GM12878 (cell line): Measurements from ENCODE around the gene TMEM259.

ENCODE experiments used
- CTCF ChIP-seq, 3 experiments: IDR thresholded peaks in 2 of 3; conservative IDR thresholded peaks in 1 of 3; 2 replicates each; pipeline ENCODE4 v1.5.1; 2011; ENCODE audit warnings: low read depth in 3 of 3, low read length in 3 of 3, mild to moderate bottlenecking in 3 of 3, control low read depth in 2 of 3, moderate library complexity in 2 of 3, inconsistent platforms in 1 of 3, mixed read lengths in 1 of 3; ENCODE audit not compliant: control insufficient read depth in 2 of 3, insufficient read depth in 1 of 3; ENCODE audit errors: extremely low read depth in 1 of 3
- POLR2A ChIP-seq: IDR thresholded peaks from 2 replicates; pipeline ENCODE4 v1.6.1; 2011; ENCODE audit warnings: low read depth, mild to moderate bottlenecking, low read length
- SPI1 ChIP-seq: IDR thresholded peaks from 2 replicates; pipeline ENCODE4 v1.6.1; 2011; ENCODE audit warnings: low read depth, mild to moderate bottlenecking, low read length, moderate library complexity, borderline replicate concordance; ENCODE audit not compliant: insufficient read depth

GRCh38 chr19:1012334-1012733 is 8.6 kb downstream of the TMEM259 start:
- TF ChIP-seq SPI1, result no peak
- 0 out of 2 replicates have a peak, but pooled peaks have one; percentile 23 for TF ChIP-seq POLR2A
- TF ChIP-seq CTCF (IDR thresholded peaks at IDR 0.05 in 2 of 3, conservative IDR thresholded peaks at IDR 0.05 in 1 of 3; ENCODE audit: control insufficient read depth in 2 of 3, extremely low read depth in 1 of 3, insufficient read depth in 1 of 3, low read depth in 3 of 3, low read length in 3 of 3), result no peak
